Body of pancreas (tissue), 4 donors: ENCODE results near the gene FAM76B. TPM values are rescaled to one million over a fixed set of nuclear protein-coding genes. Genes with fewer than 3 reads are reported as not detected.

Source experiments
- ATAC-seq: fragments of 150-250 bp; one replicate; pipeline ENCODE4 v1.9.1; 2016
- DNase-seq, 4 donors: peaks; one replicate each; pipeline ENCODE4 v3.0.0-alpha.2; 2019
- H3K27ac ChIP-seq, 4 donors: fragments of 200-600 bp; sonication (generic); 1 replicate in 3 of 4; 2 replicates in 1 of 4; pipeline versions ENCODE4 v1.5.1 to v1.6.1; 2016 to 2019; ENCODE audit warnings: mild to moderate bottlenecking in 1 of 4, mixed read lengths in 1 of 4, moderate library complexity in 1 of 4
- H3K27me3 ChIP-seq, 2 donors: fragments of 200-600 bp; sonication (generic); one replicate each; pipeline ENCODE4 v1.6.0; 2016; ENCODE audit warnings: mild to moderate bottlenecking in 1 of 2
- H3K36me3 ChIP-seq, 2 donors: fragments of 200-600 bp; sonication (generic); replicated peaks in 1 of 2; 2 replicates each; pipeline ENCODE4 v1.5.1; 2016; ENCODE audit warnings: low read depth in 2 of 2; ENCODE audit not compliant: insufficient read depth in 1 of 2
- H3K4me1 ChIP-seq: fragments of 200-600 bp; sonication (generic); one replicate; pipeline ENCODE4 v1.6.0; 2016
- H3K4me3 ChIP-seq, 2 donors: fragments of 200-600 bp; sonication (generic); 1 replicate in 1 of 2; 2 replicates in 1 of 2; pipeline ENCODE4 v1.5.1; 2016 to 2019
- H3K9me3 ChIP-seq, 3 donors: fragments of 200-600 bp; sonication (generic); 1 replicate in 2 of 3; 2 replicates in 1 of 3; pipeline ENCODE4 v1.5.1; 2016
- POLR2A ChIP-seq, 3 donors: fragments of 450-650 bp; IDR thresholded peaks; one replicate each; pipeline ENCODE4 v1.6.1; 2016; ENCODE audit warnings: antibody characterized with exemption in 3 of 3, mild to moderate bottlenecking in 2 of 3
- WGBS, 2 donors: methylation state at CpG; one replicate each; pipeline ENCODE4 v1.1.5; 2017; 5-methylcytosine and 5-hydroxymethylcytosine counted together
- intact Hi-C: fragments of 100-400 bp; cut with DNase I; formaldehyde crosslinking; loops from one replicate; pipeline ENCODE4 v1.15.1; 2023
- total RNA-seq, 2 donors: library from RNA; depleted of rRNA; stranded (reverse); fragments of >200 nt; gene quantifications; one replicate each; pipeline ENCODE4 v1.1.0, GENCODE V29; 2016
- TF ChIP-seq, protein P1 (sequence below), 7 experiments: fragments of 450-650 bp in 4 of 7; fragments of 200-600 bp in 3 of 7; sonication (generic) in 3 of 7; IDR thresholded peaks; one replicate each; pipeline ENCODE4 v1.5.1; 2016 to 2019; ENCODE audit warnings: antibody characterized with exemption in 7 of 7

The FAM76B gene
- total RNA-seq, 2 donors from 2014 or later: 23.9 to 29.7 TPM

DNA sequence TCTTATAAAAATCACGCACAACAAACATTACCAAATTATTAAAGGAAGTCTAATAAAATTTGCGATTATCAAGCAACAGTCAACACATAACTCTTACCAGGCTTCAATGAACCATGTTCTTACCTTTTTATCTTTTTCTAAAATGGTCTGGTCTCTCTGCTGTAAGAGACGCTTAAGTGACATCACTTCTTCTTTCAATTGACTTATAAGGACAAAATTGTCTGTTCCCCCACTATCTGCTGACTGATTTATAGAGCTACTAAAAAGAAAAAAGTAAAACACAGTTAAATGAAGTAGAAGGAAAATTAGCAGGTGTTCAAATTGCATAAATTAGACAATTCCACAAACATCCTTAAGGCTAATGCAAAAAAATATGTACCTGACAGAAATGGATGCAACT is 10.9 kb downstream of the FAM76B start:
- 86 to 95% methylated on average over 3 of the region's 3 CpGs for WGBS, 2 donors

GRCh38 chr11:95776859-95777258 is 12.7 kb downstream of the FAM76B start:
- no peaks in the 10 kb centered on the region for H3K27me3 ChIP-seq
- no peak overlapping the region for H3K27ac ChIP-seq
- ATAC-seq (no peak), DNase-seq (no peak)
- TF ChIP-seq, protein P1, sequence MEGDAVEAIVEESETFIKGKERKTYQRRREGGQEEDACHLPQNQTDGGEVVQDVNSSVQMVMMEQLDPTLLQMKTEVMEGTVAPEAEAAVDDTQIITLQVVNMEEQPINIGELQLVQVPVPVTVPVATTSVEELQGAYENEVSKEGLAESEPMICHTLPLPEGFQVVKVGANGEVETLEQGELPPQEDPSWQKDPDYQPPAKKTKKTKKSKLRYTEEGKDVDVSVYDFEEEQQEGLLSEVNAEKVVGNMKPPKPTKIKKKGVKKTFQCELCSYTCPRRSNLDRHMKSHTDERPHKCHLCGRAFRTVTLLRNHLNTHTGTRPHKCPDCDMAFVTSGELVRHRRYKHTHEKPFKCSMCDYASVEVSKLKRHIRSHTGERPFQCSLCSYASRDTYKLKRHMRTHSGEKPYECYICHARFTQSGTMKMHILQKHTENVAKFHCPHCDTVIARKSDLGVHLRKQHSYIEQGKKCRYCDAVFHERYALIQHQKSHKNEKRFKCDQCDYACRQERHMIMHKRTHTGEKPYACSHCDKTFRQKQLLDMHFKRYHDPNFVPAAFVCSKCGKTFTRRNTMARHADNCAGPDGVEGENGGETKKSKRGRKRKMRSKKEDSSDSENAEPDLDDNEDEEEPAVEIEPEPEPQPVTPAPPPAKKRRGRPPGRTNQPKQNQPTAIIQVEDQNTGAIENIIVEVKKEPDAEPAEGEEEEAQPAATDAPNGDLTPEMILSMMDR (IDR thresholded peaks at IDR 0.05): no peak
- TF ChIP-seq POLR2A (IDR thresholded peaks at IDR 0.05): no peak
- H3K36me3 ChIP-seq: peaks cover 0 to 19% of the 10 kb centered on the region in 2 donors
- H3K9me3 ChIP-seq: no peaks in the 10 kb centered on the region
- no peaks in the 10 kb centered on the region for H3K4me1 ChIP-seq
- intact Hi-C loops: no loop called here
- H3K4me3 ChIP-seq: no peak overlapping the region

More for the DNA sequence above, 10.9 kb downstream of the FAM76B start:
- DNase-seq (no peak), ATAC-seq (no peak)
- Histone ChIP-seq H3K27me3 (no peaks in the 10 kb centered on the region), H3K36me3 (peaks cover 0 to 29% of the 10 kb centered on the region in 2 donors), H3K4me3 (no peak overlapping the region), H3K4me1 (no peaks in the 10 kb centered on the region), H3K27ac (no peak overlapping the region), H3K9me3 (no peaks in the 10 kb centered on the region)
- intact Hi-C loops: no loop called here
- TF ChIP-seq, protein P1 (IDR thresholded peaks at IDR 0.05): no peak
- no peak for TF ChIP-seq POLR2A (IDR thresholded peaks at IDR 0.05)

DNA sequence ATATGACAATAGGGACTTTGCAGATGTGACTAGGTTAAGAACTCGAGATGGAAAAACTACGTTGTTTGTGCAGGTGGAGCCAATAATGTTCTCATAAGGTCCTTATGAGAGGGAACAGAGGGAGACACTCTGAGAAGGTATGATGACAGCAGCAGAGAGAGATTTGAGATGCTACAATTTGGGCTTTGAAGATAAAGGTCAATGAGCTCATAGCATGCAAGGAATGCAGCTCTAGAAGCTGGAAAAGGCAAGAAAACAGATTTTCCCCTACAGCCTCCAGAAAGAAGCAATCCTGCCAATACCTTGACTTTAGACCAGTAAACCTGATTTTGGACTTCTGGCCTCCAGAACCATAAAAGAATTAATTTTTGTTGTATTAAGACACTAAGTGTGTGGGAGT is 21.1 kb downstream of the FAM76B start:
- no peak overlapping the region for H3K27ac ChIP-seq
- intact Hi-C loops: loop anchor here (10.0 kb wide), 1 partner anchor 794 kb away; the partner anchor contains the start of genes CWC15 and KDM4D
- DNase-seq (no peak), ATAC-seq (no peak)
- no peaks in the 10 kb centered on the region for H3K36me3 ChIP-seq
- TF ChIP-seq, protein P1 (IDR thresholded peaks at IDR 0.05): no peak
- TF ChIP-seq POLR2A (IDR thresholded peaks at IDR 0.05): no peak
- no peak overlapping the region for H3K4me3 ChIP-seq
- WGBS, 2 donors: 59 to 64% methylated on average over 2 of the region's 2 CpGs
- H3K4me1 ChIP-seq: no peaks in the 10 kb centered on the region
- no peaks in the 10 kb centered on the region for H3K9me3 ChIP-seq
- no peaks in the 10 kb centered on the region for H3K27me3 ChIP-seq

GRCh38 chr11:95767498-95767897 is 22.1 kb downstream of the FAM76B start:
- WGBS, 2 donors: 59 to 68% methylated on average over 1 of the region's 1 CpG
- Histone ChIP-seq H3K36me3 (no peaks in the 10 kb centered on the region), H3K27me3 (no peaks in the 10 kb centered on the region), H3K9me3 (no peaks in the 10 kb centered on the region), H3K4me3 (no peak overlapping the region), H3K27ac (no peak overlapping the region), H3K4me1 (no peaks in the 10 kb centered on the region)
- no peak for ATAC-seq
- TF ChIP-seq, protein P1 (IDR thresholded peaks at IDR 0.05): no peak
- no peak for TF ChIP-seq POLR2A (IDR thresholded peaks at IDR 0.05)
- DNase-seq: no peak
- intact Hi-C loops: loop anchor here (10.0 kb wide), 1 partner anchor 793 kb away; the partner anchor contains the start of genes CWC15 and KDM4D

DNA sequence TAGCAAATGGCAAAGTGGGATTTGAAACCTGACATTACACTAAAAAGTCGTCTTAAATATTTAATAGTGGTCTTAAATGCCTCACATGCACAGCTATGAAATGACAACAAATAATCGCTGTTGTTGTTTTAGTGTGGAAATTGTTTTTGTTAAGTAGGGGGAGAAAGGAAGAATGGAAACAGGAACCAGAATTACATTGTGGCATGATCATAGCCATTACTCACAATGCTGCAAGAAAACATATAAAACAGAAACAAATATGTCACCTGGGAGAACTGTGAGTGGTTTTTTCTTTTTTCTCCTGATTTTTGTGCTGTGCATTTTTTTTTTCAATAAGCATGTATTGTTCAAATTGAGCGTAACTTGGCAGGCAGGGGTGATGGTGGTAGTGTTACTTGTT is 22.9 kb downstream of the FAM76B start:
- H3K27ac ChIP-seq: no peak overlapping the region
- no peak for DNase-seq
- H3K9me3 ChIP-seq: no peaks in the 10 kb centered on the region
- WGBS, 2 donors: 61 to 72% methylated on average over 3 of the region's 3 CpGs
- no peaks in the 10 kb centered on the region for H3K36me3 ChIP-seq
- TF ChIP-seq, protein P1 (IDR thresholded peaks at IDR 0.05): no peak
- no peak for TF ChIP-seq POLR2A (IDR thresholded peaks at IDR 0.05)
- H3K4me3 ChIP-seq: no peak overlapping the region
- H3K4me1 ChIP-seq: no peaks in the 10 kb centered on the region
- intact Hi-C loops: loop anchor here (10.0 kb wide), 1 partner anchor 792 kb away; the partner anchor contains the start of genes CWC15 and KDM4D
- ATAC-seq: no peak
- H3K27me3 ChIP-seq: no peaks in the 10 kb centered on the region
